SJSA1 (cell line): Measurements from ENCODE around the gene SKIDA1. TPM values are rescaled to one million over a fixed set of nuclear protein-coding genes. Genes with fewer than 3 reads are reported as not detected.

ENCODE experiments used
- DNase-seq, 2 experiments: peaks; one replicate each; pipeline ENCODE4 v3.0.0-alpha.2; 2015 to 2020; ENCODE audit warnings: low spot score in 2 of 2, low read depth in 1 of 2
- H3K27ac ChIP-seq: fragments of 250-450 bp; sonication (Bioruptor Pico); 2 replicates; pipeline ENCODE4 v1.5.1; 2020; ENCODE audit warnings: mild to moderate bottlenecking, moderate library complexity
- H3K27me3 ChIP-seq: fragments of 250-450 bp; sonication (Bioruptor Pico); replicated peaks from 2 replicates; pipeline ENCODE4 v1.5.1; 2020; ENCODE audit warnings: mild to moderate bottlenecking, moderate library complexity
- H3K36me3 ChIP-seq: fragments of 250-450 bp; sonication (Bioruptor Pico); 2 replicates; pipeline ENCODE4 v1.5.1; 2020; ENCODE audit warnings: mild to moderate bottlenecking
- H3K4me1 ChIP-seq: fragments of 250-450 bp; sonication (Bioruptor Pico); replicated peaks from 2 replicates; pipeline ENCODE4 v1.6.1; 2021; ENCODE audit warnings: mild to moderate bottlenecking
- H3K4me3 ChIP-seq: fragments of 250-450 bp; sonication (Bioruptor Pico); 2 replicates; pipeline ENCODE4 v1.5.1; 2020; ENCODE audit warnings: mild to moderate bottlenecking
- H3K9me3 ChIP-seq: fragments of 250-450 bp; sonication (Bioruptor Pico); replicated peaks from 2 replicates; pipeline ENCODE4 v1.5.1; 2020; ENCODE audit warnings: mild to moderate bottlenecking
- total RNA-seq: library from RNA; depleted of rRNA; stranded (reverse); fragments of >200 nt; shearing (Covaris generic); gene quantifications from 2 replicates; pipeline ENCODE4 v1.2.3, GENCODE V29; 2014

The SKIDA1 gene
- total RNA-seq, 1 experiment from 2014 or later = 1.7 TPM

GRCh38 chr10:21496343-21497176 lies 28.9 kb downstream of the SKIDA1 start:
- Histone ChIP-seq H3K4me3 (peak overlapping the region; percentile 81), H3K36me3 (no peaks in the 10 kb centered on the region), H3K27me3 (no peaks in the 10 kb centered on the region), H3K4me1 (peaks cover 7% of the 10 kb centered on the region), H3K9me3 (no peaks in the 10 kb centered on the region), H3K27ac (peak overlapping the region; percentile 65)
- DNase-seq = peak; percentile 71 to 79

DNA sequence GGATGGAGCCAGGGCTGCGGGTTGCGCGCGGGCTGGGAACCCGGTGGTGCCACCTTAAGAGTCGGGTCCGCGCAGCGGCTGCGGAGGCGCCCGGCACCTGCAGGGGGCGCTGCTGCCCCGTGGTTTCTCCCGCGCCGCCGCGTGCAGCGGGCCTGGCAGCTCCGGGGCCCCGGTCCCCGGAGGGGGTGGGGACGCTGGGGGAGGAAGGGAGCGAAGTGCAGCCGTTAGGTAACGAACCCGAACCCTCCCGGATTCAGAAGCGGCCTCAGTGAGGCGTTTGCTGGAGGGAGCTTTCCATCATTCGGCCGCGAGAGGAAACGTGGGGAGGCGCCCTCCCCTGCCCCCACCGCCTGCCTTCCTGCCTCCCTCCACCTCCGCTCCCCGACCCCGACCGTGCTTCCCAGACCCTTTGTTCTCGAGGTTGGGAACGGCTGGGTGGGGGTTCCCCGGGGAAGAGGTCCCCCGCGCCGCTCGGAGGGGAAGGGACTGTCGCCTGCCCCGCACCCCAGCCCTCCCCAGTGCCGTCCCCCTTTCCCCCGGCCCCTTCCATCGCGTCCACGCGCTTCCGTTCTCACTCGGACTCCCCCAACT lies 29.6 kb downstream of the SKIDA1 start:
- peak; percentile 88 to 91 for DNase-seq
- no peaks in the 10 kb centered on the region for H3K9me3 ChIP-seq
- peak overlapping the region; percentile 65 for H3K27ac ChIP-seq

GRCh38 chr10:21495002-21495751 lies 30.3 kb downstream of the SKIDA1 start:
- no peaks in the 10 kb centered on the region for H3K9me3 ChIP-seq
- no peak for DNase-seq
- H3K4me1 ChIP-seq = peaks cover 7% of the 10 kb centered on the region
- no peaks in the 10 kb centered on the region for H3K36me3 ChIP-seq
- H3K27ac ChIP-seq = no peak overlapping the region
- H3K27me3 ChIP-seq = no peaks in the 10 kb centered on the region
- H3K4me3 ChIP-seq = peak overlapping the region; percentile 81

More for the DNA sequence above, 29.6 kb downstream of the SKIDA1 start:
- Histone ChIP-seq H3K36me3 (no peaks in the 10 kb centered on the region), H3K27me3 (no peaks in the 10 kb centered on the region), H3K4me3 (peak overlapping the region; percentile 81), H3K4me1 (peaks cover 7% of the 10 kb centered on the region)

DNA sequence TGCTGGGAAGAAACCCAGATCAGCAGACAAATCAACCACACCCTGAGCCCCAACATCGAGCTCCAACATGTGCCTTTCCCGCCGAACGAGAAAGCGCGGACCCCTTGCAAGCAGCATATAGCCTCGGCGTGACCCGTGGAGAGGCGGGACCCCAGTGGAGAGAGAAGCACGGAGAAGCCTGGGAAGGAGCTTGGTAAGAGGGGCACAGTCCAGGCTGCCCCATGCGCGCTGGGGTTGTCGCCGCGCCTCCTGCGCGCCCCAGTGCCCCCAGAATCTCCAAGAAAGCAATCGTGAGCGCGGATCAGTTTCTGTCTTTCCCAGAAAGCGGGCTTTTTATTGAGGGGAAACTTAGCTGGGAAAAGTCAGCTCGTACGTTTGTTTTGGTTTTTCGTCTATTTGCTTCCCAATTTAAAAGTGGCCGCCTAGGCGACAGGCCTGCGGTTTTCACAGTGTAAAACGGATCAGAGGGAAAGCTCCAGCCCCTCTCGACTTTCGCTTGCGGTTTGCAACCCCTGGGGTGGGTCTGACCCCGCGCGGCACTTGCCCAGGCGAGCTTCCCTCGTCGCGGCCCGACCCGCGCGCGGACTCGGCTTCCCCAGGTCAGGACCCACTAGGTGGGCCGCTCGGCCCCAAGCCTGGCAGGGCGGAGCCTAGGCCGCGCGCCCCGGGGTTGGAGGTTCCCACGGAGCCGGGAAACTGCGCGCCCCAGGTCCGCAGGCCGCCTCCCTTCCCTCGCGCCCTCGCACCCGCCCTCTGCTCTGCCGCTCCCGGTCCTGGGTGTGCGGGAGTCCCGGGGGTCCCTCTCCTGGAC lies 31.1 kb downstream of the SKIDA1 start:
- DNase-seq = peak; percentile 42 to 50
- H3K4me3 ChIP-seq = peak overlapping the region; percentile 81
- no peak overlapping the region for H3K27ac ChIP-seq

DNA sequence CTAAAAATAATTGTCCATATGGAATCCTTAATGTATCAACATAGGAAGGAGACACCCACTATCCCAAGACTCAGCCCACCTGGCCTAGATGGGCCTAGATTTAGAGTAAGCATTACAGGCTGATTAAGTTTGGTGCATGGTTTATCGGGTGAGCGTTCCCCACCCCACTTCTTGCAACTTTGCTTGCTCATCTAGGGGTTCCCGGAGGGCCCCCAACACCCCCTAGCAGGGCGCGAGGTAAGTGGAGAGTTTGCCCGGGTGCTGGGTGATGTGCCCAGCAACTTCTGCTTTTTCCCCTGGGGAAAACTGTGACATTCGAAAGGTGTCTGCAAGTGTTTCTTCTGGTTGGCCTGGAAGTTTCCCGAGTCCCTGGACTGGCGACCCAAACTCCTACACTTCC lies 31.7 kb downstream of the SKIDA1 start:
- DNase-seq = no peak
- no peaks in the 10 kb centered on the region for H3K27me3 ChIP-seq
- no peaks in the 10 kb centered on the region for H3K9me3 ChIP-seq
- H3K4me3 ChIP-seq = no peak overlapping the region
- H3K36me3 ChIP-seq = no peaks in the 10 kb centered on the region
- peaks cover 7% of the 10 kb centered on the region for H3K4me1 ChIP-seq
- no peak overlapping the region for H3K27ac ChIP-seq

More for the DNA sequence above, 31.1 kb downstream of the SKIDA1 start:
- no peaks in the 10 kb centered on the region for H3K36me3 ChIP-seq
- peaks cover 7% of the 10 kb centered on the region for H3K4me1 ChIP-seq
- no peaks in the 10 kb centered on the region for H3K27me3 ChIP-seq
- no peaks in the 10 kb centered on the region for H3K9me3 ChIP-seq

DNA sequence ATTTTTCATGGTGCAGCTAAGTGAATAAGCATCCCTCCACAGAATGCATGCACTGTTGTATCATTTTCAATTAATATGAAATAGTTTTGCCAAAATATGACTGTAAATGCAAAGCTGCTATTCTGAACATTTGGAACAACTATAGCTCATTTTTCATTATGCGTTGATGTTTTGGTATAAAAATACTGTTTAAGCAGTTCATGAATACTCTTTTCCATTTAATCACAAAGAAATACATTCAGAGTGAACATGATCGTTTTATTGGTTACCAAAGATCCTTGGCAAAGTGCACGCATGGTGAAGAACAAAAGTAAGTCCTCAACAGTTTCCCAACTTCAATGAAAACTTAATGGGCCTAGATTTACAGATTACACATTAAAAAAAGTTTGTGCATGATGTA lies 33.1 kb downstream of the SKIDA1 start:
- Histone ChIP-seq H3K27ac (no peak overlapping the region), H3K4me1 (peaks cover 7% of the 10 kb centered on the region), H3K9me3 (no peaks in the 10 kb centered on the region), H3K4me3 (no peak overlapping the region), H3K36me3 (no peaks in the 10 kb centered on the region), H3K27me3 (no peaks in the 10 kb centered on the region)
- no peak for DNase-seq

DNA sequence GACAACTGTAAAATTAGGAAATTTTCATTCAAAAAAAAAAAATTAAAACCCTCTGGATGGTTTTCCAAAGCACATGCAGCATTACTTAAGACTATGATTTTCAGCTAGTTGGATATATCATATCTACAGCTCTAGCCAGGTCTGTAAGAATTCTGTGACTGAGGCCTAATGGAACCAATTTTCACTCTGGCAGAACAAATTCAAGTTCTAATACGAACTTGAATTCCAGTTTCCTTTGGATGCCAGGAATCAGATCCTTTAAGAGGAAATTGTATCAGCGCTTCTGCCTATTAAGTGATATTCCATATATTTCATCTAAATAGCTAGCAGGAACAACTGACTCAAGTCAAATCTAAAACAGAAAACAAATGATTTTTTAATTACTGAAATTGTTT lies 34.8 kb downstream of the SKIDA1 start:
- no peaks in the 10 kb centered on the region for H3K27me3 ChIP-seq
- no peak overlapping the region for H3K27ac ChIP-seq
- H3K4me1 ChIP-seq = peaks cover 7% of the 10 kb centered on the region
- no peaks in the 10 kb centered on the region for H3K36me3 ChIP-seq
- no peaks in the 10 kb centered on the region for H3K9me3 ChIP-seq
- DNase-seq = no peak
- H3K4me3 ChIP-seq = no peak overlapping the region

GRCh38 chr10:21490028-21490710 lies 35.3 kb downstream of the SKIDA1 start:
- no peak for DNase-seq
- H3K4me1 ChIP-seq = peaks cover 7% of the 10 kb centered on the region
- no peaks in the 10 kb centered on the region for H3K9me3 ChIP-seq
- no peaks in the 10 kb centered on the region for H3K36me3 ChIP-seq
- no peaks in the 10 kb centered on the region for H3K27me3 ChIP-seq
- no peak overlapping the region for H3K4me3 ChIP-seq
- no peak overlapping the region for H3K27ac ChIP-seq

DNA sequence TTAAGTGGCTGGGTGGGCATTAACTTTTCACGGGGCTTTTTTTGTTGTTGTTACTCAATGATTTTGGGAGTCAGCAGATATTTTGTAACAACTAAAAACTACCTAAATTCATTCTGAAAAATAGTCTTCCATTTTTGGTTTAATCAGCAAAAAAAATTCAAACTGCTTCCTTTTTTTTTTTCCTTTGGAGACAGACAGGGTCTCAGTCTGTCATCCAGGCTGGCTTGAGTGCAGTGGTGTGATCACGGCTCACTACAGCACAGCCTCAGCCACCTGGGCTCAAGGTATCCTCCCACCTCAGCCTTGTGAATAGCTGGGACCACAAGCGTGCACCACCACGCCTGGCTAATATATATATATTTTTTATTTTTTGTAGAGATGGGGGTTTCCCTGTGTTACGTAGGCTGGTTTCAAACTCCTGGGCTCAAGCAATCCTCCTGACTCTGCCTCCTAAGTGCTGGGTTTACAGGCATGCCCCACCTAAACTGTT lies 36.5 kb downstream of the SKIDA1 start:
- H3K4me3 ChIP-seq = no peak overlapping the region
- H3K27me3 ChIP-seq = no peaks in the 10 kb centered on the region
- H3K36me3 ChIP-seq = no peaks in the 10 kb centered on the region
- DNase-seq = no peak
- no peak overlapping the region for H3K27ac ChIP-seq
- no peaks in the 10 kb centered on the region for H3K9me3 ChIP-seq
- H3K4me1 ChIP-seq = no peaks in the 10 kb centered on the region

- no peaks in the 10 kb centered on the region for H3K9me3 ChIP-seq
- no peaks in the 10 kb centered on the region for H3K36me3 ChIP-seq
- no peak for DNase-seq
- no peak overlapping the region for H3K4me3 ChIP-seq
- H3K27me3 ChIP-seq = no peaks in the 10 kb centered on the region
- no peaks in the 10 kb centered on the region for H3K4me1 ChIP-seq
- H3K27ac ChIP-seq = no peak overlapping the region
Measured at GRCh38 chr10:21488246-21488956, 37.1 kb downstream of the SKIDA1 start.

GRCh38 chr10:21487416-21488180 lies 37.9 kb downstream of the SKIDA1 start:
- Histone ChIP-seq H3K4me3 (no peak overlapping the region), H3K27me3 (no peaks in the 10 kb centered on the region), H3K36me3 (no peaks in the 10 kb centered on the region), H3K27ac (no peak overlapping the region), H3K9me3 (no peaks in the 10 kb centered on the region), H3K4me1 (no peaks in the 10 kb centered on the region)
- DNase-seq = no peak

DNA sequence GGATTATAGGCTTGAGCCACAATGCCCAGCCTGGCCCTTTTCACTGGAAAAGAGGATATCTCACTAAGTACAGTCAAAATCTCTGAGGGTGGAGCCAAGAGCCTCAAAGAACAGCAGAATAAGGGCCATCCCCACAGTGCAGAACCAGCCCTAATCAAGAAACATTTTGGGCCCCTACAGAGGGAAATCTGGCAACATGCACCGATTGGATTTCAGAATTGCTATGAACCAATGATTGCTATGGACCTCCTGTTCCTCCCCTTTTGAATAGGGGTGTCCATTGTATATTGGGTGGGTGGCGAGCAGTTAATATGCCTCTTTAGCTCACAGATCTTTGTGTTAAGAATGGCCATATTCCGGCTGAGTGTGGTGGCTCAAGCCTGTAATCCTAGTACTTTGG lies 42.7 kb downstream of the SKIDA1 start:
- Histone ChIP-seq H3K36me3 (no peaks in the 10 kb centered on the region), H3K27me3 (no peaks in the 10 kb centered on the region), H3K27ac (no peak overlapping the region), H3K4me1 (no peaks in the 10 kb centered on the region), H3K9me3 (no peaks in the 10 kb centered on the region), H3K4me3 (no peak overlapping the region)
- DNase-seq = no peak
